Panc1 (cell line): Measurements from ENCODE around the gene CEBPB.
"Not testable (repeated sequence)": the region's sequence is repeated elsewhere in the genome, so short reads cannot be mapped to it uniquely, and the experiment has no call there.

Source experiments
- CTCF ChIP-seq: fragments of 450-650 bp; IDR thresholded peaks from 2 replicates; pipeline ENCODE4 v1.5.1; 2017; ENCODE audit warnings: mild to moderate bottlenecking
- POLR2AphosphoS5 ChIP-seq: IDR thresholded peaks from 2 replicates; pipeline ENCODE4 v1.6.1; 2012; ENCODE audit warnings: mild to moderate bottlenecking, low read depth, low read length, moderate library complexity
- REST ChIP-seq, 2 experiments: IDR thresholded peaks; 2 replicates each; pipeline ENCODE4 v1.6.1; 2011 to 2012; ENCODE audit warnings: low read depth in 2 of 2, control low read depth in 1 of 2, low read length in 1 of 2, mild to moderate bottlenecking in 1 of 2, moderate library complexity in 1 of 2; ENCODE audit not compliant: insufficient read depth in 1 of 2
- TCF7L2 ChIP-seq: IDR thresholded peaks from 2 replicates; pipeline ENCODE4 v1.6.1; 2011; ENCODE audit warnings: mild to moderate bottlenecking, low read depth, low read length, inconsistent platforms

GRCh38 chr20:50208815-50209214 lies 18.2 kb downstream of the CEBPB start:
- not testable (repeated sequence) for TF ChIP-seq CTCF; TCF7L2; POLR2AphosphoS5; REST (IDR thresholded peaks at IDR 0.05; ENCODE audit: insufficient read depth in 1 of 2, low read depth in 2 of 2, low read length in 1 of 2)
